ENCODE data around the gene KLHDC4. TPM values are rescaled to one million over a fixed set of nuclear protein-coding genes. Genes with fewer than 3 reads are reported as not detected.

Gene KLHDC4
- total RNA-seq, 1 experiment from 2014 or later, result 36.3 TPM

DNA sequence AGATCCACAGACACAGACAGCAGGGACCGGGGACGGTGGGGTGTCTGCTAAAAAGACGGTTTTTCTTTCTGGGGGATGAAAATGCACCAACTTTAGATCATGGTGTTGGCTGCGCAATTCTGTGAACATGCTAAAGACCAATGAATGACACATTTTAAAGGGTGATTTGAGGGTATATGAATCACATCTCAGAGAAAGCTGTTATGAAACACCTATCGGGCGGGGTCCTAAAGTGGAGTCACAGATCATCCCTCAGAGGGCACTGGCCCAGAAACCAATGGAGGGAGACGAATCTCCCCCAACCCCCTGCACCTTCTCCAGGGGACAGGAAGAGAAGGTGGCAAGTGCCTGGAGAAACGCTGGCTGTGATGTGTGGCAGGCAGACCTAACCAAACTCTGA is 26.0 kb downstream of the KLHDC4 start:
- ChIA-PET POLR2A (ENCODE audit: unreplicated experiment) (no interaction called here), CTCF (no interaction called here)
- no peaks in the 10 kb centered on the region for H3K36me3 ChIP-seq (ENCODE audit: low read depth, low read length)
- no peak overlapping the region for H3K4me2 ChIP-seq (ENCODE audit: low read length)
- 0 out of 2 replicates have a peak, but pooled peaks cover 15% of the 10 kb centered on the region for H3K79me2 ChIP-seq (ENCODE audit: low read length)
- intact Hi-C loops (cut with micrococcal nuclease), result no loop called here
- no peak overlapping the region for H3K27ac ChIP-seq (ENCODE audit: low read length)
- H3K9ac ChIP-seq (ENCODE audit: low read length), result no peak overlapping the region
- no TSS peak for BruUV-seq (replicated peaks)
- H3F3A ChIP-seq (ENCODE audit: low read length, unreplicated experiment), result no peaks in the 10 kb centered on the region
- ATAC-seq, result no peak
- no peaks in the 10 kb centered on the region for H3K4me1 ChIP-seq (ENCODE audit: insufficient read depth, low read length)
- no peak for DNase-seq
- TF ChIP-seq EZH2 (IDR thresholded peaks at IDR 0.05; ENCODE audit: low read length, unreplicated experiment), result no peak
- no peak for TF ChIP-seq EZH2phosphoT487 (IDR thresholded peaks at IDR 0.05; ENCODE audit: borderline replicate concordance, low read length)
- TF ChIP-seq, protein P1, sequence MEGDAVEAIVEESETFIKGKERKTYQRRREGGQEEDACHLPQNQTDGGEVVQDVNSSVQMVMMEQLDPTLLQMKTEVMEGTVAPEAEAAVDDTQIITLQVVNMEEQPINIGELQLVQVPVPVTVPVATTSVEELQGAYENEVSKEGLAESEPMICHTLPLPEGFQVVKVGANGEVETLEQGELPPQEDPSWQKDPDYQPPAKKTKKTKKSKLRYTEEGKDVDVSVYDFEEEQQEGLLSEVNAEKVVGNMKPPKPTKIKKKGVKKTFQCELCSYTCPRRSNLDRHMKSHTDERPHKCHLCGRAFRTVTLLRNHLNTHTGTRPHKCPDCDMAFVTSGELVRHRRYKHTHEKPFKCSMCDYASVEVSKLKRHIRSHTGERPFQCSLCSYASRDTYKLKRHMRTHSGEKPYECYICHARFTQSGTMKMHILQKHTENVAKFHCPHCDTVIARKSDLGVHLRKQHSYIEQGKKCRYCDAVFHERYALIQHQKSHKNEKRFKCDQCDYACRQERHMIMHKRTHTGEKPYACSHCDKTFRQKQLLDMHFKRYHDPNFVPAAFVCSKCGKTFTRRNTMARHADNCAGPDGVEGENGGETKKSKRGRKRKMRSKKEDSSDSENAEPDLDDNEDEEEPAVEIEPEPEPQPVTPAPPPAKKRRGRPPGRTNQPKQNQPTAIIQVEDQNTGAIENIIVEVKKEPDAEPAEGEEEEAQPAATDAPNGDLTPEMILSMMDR (conservative IDR thresholded peaks at IDR 0.05; ENCODE audit: low read depth, low read length), result no peak
- no peaks in the 10 kb centered on the region for H3K27me3 ChIP-seq (ENCODE audit: low read length)
- no peaks in the 10 kb centered on the region for H3K9me2 ChIP-seq (replicated peaks; ENCODE audit: low read length)
- no peaks in the 10 kb centered on the region for H4K20me1 ChIP-seq (ENCODE audit: low read length)
- no peaks in the 10 kb centered on the region for H3K9me3 ChIP-seq (ENCODE audit: low read length)
- H3K4me3 ChIP-seq (ENCODE audit: low read length), result no peak overlapping the region
- H2AFZ ChIP-seq (ENCODE audit: low read length), result no peak overlapping the region

DNA sequence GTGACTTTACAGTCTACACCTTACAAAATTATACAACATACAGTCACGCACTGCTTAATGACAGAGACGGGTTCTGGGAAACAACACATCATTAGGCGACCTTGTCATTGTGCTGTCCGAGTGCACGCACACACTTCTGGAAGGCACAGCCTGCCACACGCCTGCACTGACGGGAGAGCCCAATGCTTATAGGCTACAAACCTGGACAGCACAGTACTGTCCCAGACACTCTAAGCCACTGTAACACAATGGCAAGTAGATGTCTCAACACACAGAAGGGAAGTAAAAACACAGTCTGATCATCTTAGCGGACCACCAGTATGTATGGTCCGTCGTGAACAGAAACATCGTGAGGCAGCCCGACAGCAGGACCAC is 29.8 kb downstream of the KLHDC4 start:
- no peaks in the 10 kb centered on the region for H4K20me1 ChIP-seq (ENCODE audit: low read length)
- ChIA-PET CTCF (no interaction called here), POLR2A (ENCODE audit: unreplicated experiment) (no interaction called here)
- no peaks in the 10 kb centered on the region for H3K9me3 ChIP-seq (ENCODE audit: low read length)
- H3F3A ChIP-seq (ENCODE audit: low read length, unreplicated experiment), result no peaks in the 10 kb centered on the region
- no peak overlapping the region for H3K9ac ChIP-seq (ENCODE audit: low read length)
- 0 out of 2 replicates have a peak, but pooled peaks cover 15% of the 10 kb centered on the region for H3K79me2 ChIP-seq (ENCODE audit: low read length)
- no peak overlapping the region for H3K27ac ChIP-seq (ENCODE audit: low read length)
- no peak for ATAC-seq
- H3K4me1 ChIP-seq (ENCODE audit: insufficient read depth, low read length), result no peaks in the 10 kb centered on the region
- H3K27me3 ChIP-seq (ENCODE audit: low read length), result no peaks in the 10 kb centered on the region
- no TSS peak for BruUV-seq (replicated peaks)
- DNase-seq, result no peak
- no peak overlapping the region for H3K4me3 ChIP-seq (ENCODE audit: low read length)
- no peak for TF ChIP-seq EZH2phosphoT487 (IDR thresholded peaks at IDR 0.05; ENCODE audit: borderline replicate concordance, low read length)
- TF ChIP-seq EZH2 (IDR thresholded peaks at IDR 0.05; ENCODE audit: low read length, unreplicated experiment), result no peak
- TF ChIP-seq, protein P1 (conservative IDR thresholded peaks at IDR 0.05; ENCODE audit: low read depth, low read length), result no peak
- intact Hi-C loops (cut with micrococcal nuclease), result no loop called here
- no peaks in the 10 kb centered on the region; the same call in 1 of the 2 replicates for H3K36me3 ChIP-seq (ENCODE audit: low read depth, low read length)
- H2AFZ ChIP-seq (ENCODE audit: low read length), result no peak overlapping the region
- H3K4me2 ChIP-seq (ENCODE audit: low read length), result no peak overlapping the region
- H3K9me2 ChIP-seq (replicated peaks; ENCODE audit: low read length), result no peaks in the 10 kb centered on the region

DNA sequence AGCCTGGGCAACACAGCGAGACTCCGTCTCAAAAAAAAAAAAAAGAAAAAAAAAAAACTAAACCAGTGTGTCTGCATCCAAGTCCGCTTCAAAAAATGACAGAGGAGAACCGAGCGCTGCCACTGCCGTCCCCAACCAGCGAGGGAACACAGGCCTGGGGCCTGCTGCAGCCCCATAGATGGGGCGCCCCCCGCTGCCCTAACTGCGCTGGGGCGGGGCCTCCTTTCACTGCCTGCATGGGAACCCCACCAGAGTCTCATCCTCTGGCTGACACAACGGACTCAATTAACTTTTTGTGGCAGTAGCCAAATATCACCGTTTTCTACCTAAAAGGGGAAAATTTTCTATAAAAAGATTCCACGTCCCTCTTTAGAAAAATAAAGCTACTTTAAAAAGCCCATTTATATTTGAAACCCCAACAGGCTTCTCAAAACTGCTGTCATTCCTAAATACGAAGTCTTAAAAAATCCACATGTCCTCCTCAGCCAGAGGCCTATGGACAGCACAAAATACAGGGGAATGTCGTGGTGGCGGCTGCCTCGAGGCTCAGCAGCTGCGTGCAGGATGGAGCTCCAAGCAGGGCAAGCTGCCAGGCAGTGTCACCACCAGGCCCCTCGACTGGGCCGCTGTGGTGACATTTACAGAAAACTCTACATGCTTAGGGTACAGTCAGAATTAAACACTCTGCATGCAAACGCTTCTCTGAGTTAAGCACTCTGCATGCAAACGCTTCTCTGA is 30.3 kb downstream of the KLHDC4 start:
- TF ChIP-seq EZH2 (IDR thresholded peaks at IDR 0.05; ENCODE audit: low read length, unreplicated experiment), result no peak
- TF ChIP-seq, protein P1 (conservative IDR thresholded peaks at IDR 0.05; ENCODE audit: low read depth, low read length), result no peak
- no peak for TF ChIP-seq EZH2phosphoT487 (IDR thresholded peaks at IDR 0.05; ENCODE audit: borderline replicate concordance, low read length)
- no peaks in the 10 kb centered on the region for H3K4me1 ChIP-seq (ENCODE audit: insufficient read depth, low read length)
- ChIA-PET CTCF (no interaction called here), POLR2A (ENCODE audit: unreplicated experiment) (no interaction called here)
- no peaks in the 10 kb centered on the region for H3K27me3 ChIP-seq (ENCODE audit: low read length)
- H3K9me2 ChIP-seq (replicated peaks; ENCODE audit: low read length), result no peaks in the 10 kb centered on the region
- no peak overlapping the region for H2AFZ ChIP-seq (ENCODE audit: low read length)
- H3K4me2 ChIP-seq (ENCODE audit: low read length), result no peak overlapping the region
- no peak for ATAC-seq
- H3K9me3 ChIP-seq (ENCODE audit: low read length), result no peaks in the 10 kb centered on the region
- no peak for DNase-seq
- H3K9ac ChIP-seq (ENCODE audit: low read length), result no peak overlapping the region
- intact Hi-C loops (cut with micrococcal nuclease), result no loop called here
- H4K20me1 ChIP-seq (ENCODE audit: low read length), result no peaks in the 10 kb centered on the region
- peaks cover 2% of the 10 kb centered on the region; the same call in 1 of the 2 replicates for H3K36me3 ChIP-seq (ENCODE audit: low read depth, low read length)
- BruUV-seq (replicated peaks), result no TSS peak
- H3F3A ChIP-seq (ENCODE audit: low read length, unreplicated experiment), result no peaks in the 10 kb centered on the region
- H3K27ac ChIP-seq (ENCODE audit: low read length), result no peak overlapping the region
- H3K4me3 ChIP-seq (ENCODE audit: low read length), result no peak overlapping the region
- 0 out of 2 replicates have a peak, but pooled peaks cover 11% of the 10 kb centered on the region for H3K79me2 ChIP-seq (ENCODE audit: low read length)
